ENCODE data around the gene TRH.

Gene TRH

DNA sequence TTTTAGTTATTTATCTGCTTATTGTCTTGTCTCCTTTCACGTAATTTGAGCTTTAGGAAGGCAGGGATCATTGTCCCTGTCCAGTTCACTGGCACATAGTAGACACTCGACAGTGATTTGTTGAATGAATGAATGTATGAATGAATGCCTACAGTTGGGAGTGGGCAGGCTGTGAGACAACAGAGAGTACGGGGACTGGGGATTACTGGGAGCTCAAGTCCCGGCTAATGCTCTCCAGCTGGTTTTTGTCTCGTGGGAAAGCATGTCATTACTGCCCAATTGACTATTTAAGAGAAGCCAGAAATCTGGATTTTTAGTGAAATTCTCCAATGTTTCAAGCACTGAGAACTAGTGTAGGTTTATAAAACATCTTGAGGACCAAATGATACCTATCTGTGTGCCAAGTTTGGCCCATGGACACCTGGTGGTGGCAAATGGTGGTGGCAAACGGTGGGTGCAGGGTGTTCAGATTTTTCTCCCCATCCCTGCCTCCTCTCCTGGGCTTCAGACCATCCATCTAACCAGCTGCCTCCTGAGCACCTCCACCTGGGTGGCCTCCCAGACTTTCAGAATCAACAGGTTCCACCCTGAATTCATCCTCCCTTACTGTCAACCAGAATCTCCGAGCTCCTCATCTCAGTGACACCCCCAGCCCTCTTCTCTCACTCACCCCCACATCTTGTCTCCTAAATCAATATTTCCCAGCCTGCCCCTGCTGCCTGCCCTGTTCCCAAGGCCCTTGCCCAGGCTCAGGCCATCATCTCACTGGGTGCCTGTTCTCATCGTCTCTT is 36.2 kb upstream of the TRH start:
- H3K27ac ChIP-seq, result no peak overlapping the region
- TF ChIP-seq, protein P1, sequence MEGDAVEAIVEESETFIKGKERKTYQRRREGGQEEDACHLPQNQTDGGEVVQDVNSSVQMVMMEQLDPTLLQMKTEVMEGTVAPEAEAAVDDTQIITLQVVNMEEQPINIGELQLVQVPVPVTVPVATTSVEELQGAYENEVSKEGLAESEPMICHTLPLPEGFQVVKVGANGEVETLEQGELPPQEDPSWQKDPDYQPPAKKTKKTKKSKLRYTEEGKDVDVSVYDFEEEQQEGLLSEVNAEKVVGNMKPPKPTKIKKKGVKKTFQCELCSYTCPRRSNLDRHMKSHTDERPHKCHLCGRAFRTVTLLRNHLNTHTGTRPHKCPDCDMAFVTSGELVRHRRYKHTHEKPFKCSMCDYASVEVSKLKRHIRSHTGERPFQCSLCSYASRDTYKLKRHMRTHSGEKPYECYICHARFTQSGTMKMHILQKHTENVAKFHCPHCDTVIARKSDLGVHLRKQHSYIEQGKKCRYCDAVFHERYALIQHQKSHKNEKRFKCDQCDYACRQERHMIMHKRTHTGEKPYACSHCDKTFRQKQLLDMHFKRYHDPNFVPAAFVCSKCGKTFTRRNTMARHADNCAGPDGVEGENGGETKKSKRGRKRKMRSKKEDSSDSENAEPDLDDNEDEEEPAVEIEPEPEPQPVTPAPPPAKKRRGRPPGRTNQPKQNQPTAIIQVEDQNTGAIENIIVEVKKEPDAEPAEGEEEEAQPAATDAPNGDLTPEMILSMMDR (conservative IDR thresholded peaks at IDR 0.05), result no peak

DNA sequence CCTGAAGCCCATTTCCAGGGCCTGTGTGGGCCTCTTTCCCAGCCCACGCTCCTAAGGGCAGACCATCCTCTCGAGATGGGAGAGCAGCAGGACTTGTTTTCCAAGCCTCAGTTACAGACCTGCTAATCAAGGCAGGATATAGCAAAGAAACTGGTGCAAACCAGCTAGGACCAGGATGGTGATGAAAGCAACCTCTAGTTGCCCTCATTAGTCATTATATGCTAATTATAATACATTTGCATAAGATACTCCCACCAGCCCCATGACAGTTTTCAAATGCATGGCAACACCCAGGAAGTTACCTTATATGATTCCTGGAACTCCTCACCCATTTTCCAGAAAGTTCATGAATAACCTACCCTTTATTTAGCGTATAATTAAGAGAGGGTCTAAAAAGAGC is 34.4 kb upstream of the TRH start:
- TF ChIP-seq, protein P1 (conservative IDR thresholded peaks at IDR 0.05), result no peak

DNA sequence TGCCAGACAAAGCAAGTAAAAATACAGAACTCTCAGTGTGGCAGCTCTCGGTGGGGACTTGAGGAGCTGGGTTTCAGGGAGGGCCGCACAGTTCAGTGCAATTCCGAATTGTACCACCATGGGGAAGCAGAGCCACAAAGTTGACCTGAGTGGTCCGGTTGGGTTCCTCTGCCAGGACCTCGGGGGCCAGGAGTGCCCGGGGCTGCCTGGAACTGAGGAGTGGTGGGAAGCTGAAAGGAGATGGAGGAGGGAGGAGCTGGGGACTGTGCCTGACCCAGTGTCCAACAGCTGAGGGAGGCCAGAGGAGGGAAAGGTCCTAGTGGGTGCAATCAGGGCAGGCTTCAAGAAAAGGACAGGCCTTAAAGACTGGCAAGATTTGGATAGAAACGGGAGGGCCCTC is 32.2 kb upstream of the TRH start:
- H3K27ac ChIP-seq, result no peak overlapping the region
- TF ChIP-seq, protein P1 (conservative IDR thresholded peaks at IDR 0.05), result peak; percentile 82

More for the DNA sequence above, 34.4 kb upstream of the TRH start:
- no peak overlapping the region for H3K27ac ChIP-seq

DNA sequence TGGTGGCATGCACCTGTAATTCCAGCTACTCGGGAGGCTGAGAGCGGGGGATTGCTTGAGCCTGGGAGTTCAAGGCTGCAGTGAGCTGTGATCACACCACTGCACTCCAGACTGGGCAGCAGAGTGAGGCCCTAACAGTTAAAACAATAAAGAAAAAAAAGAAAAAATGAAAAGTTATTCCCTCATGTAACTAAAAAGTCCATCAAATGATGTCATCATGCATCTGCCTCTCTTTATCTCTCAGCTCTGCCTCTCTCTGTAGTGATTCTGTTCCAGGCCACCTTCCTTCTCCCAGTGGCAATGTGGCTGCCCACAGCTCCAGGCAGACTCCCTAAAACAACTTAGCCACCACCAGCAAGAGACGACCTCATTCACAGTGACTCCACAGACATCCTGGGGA is 31.5 kb upstream of the TRH start:
- TF ChIP-seq, protein P1 (conservative IDR thresholded peaks at IDR 0.05), result no peak
- H3K27ac ChIP-seq, result no peak overlapping the region

DNA sequence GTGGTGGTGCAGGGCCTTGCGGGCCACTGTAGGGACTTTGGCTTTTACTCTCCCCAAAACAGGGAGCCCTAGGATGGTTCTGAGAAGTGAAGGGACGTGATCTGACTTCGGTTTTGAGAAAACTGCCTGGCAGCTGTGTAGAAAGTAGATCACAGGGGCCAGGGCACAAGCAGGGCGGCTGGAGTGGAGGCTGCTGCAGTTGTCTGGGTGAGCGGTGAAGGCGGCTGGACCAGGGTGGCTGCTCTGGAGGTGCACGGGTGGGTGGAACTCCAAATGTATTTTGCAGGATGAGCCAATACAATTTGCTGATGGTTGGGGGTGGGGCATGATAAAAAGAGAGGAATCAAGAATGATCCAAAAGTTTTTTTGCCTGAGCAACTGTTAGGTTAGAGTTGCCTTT is 29.8 kb upstream of the TRH start:
- no peak overlapping the region for H3K27ac ChIP-seq
- TF ChIP-seq, protein P1 (conservative IDR thresholded peaks at IDR 0.05), result no peak

DNA sequence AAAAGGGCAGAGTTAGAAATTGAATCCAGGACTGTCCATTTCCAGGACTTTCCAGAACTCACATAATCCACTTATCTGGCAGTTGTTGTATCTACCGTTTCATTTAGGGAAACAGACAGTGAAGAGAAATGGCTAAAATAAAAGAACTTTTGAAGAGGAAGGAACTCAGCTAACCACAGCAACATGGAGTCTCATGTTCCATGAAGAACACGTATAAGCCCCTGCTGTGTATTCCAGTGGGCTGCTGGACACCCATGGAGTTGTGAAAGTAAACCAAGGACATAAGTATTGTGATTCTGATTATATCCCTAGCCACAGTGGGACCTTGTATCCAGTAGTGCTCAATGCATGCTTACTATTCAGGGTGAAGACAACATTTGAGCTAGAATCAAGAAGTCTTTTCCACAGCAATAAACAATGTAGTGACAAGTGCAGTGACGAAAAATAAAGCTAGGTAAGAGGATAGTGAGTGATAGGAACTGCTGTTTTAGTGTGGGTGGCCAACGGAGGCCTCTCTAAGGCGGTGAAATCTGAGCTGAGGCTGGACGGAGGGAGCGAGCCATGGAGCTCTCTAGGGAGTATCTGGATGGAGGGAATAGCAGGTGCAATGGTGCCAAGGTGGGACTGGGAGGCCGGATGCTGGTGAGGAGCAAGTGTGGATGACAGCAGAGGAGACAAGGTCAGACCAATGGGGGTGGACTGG is 26.8 kb upstream of the TRH start:
- no peak overlapping the region for H3K27ac ChIP-seq

More for the DNA sequence above, 26.8 kb upstream of the TRH start:
- TF ChIP-seq, protein P1 (conservative IDR thresholded peaks at IDR 0.05), result no peak
